Neural cell (in vitro differentiated cells): Measurements from ENCODE around the gene FOSL1.

ENCODE experiments used
- EP300 ChIP-seq: fragments of 450-650 bp; conservative IDR thresholded peaks from 2 replicates; pipeline ENCODE4 v1.6.1; 2014; ENCODE audit warnings: antibody characterized with exemption, mild to moderate bottlenecking, moderate library complexity; ENCODE audit not compliant: poor library complexity, severe bottlenecking
- SMC3 ChIP-seq: fragments of 450-650 bp; conservative IDR thresholded peaks from 2 replicates; pipeline ENCODE4 v1.6.1; 2014; ENCODE audit warnings: antibody characterized with exemption, mild to moderate bottlenecking, moderate library complexity; ENCODE audit not compliant: poor library complexity
- TF ChIP-seq, protein P1 (sequence below): fragments of 450-650 bp; IDR thresholded peaks from 2 replicates; pipeline ENCODE4 v1.5.1; 2014; ENCODE audit warnings: antibody characterized with exemption, mild to moderate bottlenecking, moderate library complexity; ENCODE audit not compliant: poor library complexity, severe bottlenecking
- TF ChIP-seq, protein P2 (sequence below): IDR thresholded peaks from 2 replicates; pipeline ENCODE4 v1.6.1; 2012; ENCODE audit warnings: borderline replicate concordance

DNA sequence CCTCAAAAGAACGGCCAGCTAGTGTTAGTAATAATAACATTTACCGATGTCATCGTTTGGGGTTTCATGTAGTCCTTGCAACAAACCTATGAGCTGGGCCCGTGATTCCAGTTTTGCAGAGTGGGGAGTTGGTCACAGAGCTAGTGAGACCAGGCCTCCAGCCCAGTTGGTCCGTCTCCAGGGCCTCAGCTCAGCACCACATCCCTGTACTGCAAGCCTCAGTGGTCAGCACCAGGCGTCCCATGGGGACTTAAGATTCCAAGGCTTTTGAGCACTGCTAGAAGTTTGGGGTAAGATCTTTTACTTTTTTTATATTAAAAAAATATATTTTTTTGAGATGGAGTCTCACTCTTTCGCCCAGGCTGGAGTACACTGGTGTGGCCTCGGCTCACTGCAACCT is 44.0 kb upstream of the FOSL1 start:
- TF ChIP-seq, protein P1, sequence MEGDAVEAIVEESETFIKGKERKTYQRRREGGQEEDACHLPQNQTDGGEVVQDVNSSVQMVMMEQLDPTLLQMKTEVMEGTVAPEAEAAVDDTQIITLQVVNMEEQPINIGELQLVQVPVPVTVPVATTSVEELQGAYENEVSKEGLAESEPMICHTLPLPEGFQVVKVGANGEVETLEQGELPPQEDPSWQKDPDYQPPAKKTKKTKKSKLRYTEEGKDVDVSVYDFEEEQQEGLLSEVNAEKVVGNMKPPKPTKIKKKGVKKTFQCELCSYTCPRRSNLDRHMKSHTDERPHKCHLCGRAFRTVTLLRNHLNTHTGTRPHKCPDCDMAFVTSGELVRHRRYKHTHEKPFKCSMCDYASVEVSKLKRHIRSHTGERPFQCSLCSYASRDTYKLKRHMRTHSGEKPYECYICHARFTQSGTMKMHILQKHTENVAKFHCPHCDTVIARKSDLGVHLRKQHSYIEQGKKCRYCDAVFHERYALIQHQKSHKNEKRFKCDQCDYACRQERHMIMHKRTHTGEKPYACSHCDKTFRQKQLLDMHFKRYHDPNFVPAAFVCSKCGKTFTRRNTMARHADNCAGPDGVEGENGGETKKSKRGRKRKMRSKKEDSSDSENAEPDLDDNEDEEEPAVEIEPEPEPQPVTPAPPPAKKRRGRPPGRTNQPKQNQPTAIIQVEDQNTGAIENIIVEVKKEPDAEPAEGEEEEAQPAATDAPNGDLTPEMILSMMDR: no peak
- TF ChIP-seq, protein P2, sequence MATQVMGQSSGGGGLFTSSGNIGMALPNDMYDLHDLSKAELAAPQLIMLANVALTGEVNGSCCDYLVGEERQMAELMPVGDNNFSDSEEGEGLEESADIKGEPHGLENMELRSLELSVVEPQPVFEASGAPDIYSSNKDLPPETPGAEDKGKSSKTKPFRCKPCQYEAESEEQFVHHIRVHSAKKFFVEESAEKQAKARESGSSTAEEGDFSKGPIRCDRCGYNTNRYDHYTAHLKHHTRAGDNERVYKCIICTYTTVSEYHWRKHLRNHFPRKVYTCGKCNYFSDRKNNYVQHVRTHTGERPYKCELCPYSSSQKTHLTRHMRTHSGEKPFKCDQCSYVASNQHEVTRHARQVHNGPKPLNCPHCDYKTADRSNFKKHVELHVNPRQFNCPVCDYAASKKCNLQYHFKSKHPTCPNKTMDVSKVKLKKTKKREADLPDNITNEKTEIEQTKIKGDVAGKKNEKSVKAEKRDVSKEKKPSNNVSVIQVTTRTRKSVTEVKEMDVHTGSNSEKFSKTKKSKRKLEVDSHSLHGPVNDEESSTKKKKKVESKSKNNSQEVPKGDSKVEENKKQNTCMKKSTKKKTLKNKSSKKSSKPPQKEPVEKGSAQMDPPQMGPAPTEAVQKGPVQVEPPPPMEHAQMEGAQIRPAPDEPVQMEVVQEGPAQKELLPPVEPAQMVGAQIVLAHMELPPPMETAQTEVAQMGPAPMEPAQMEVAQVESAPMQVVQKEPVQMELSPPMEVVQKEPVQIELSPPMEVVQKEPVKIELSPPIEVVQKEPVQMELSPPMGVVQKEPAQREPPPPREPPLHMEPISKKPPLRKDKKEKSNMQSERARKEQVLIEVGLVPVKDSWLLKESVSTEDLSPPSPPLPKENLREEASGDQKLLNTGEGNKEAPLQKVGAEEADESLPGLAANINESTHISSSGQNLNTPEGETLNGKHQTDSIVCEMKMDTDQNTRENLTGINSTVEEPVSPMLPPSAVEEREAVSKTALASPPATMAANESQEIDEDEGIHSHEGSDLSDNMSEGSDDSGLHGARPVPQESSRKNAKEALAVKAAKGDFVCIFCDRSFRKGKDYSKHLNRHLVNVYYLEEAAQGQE: no peak
- TF ChIP-seq SMC3: no peak
- TF ChIP-seq EP300: no peak
